GM19468 (cell line): Measurements from ENCODE around the gene KLHL17.
"Not testable (repeated sequence)": the region's sequence is repeated elsewhere in the genome, so short reads cannot be mapped to it uniquely, and the experiment has no call there.

Experiments used
- ATAC-seq: cut with Tn5 transposase; IDR thresholded peaks from one replicate; pipeline ENCODE4 v1.9.1; 2021; ENCODE audit warnings: mild to moderate bottlenecking, moderate library complexity, moderate number of reproducible peaks; ENCODE audit not compliant: unreplicated experiment; ENCODE audit errors: extremely low read depth

KLHL17 gene

GRCh38 chr1:935751-936231 lies 24.6 kb upstream of the KLHL17 start:
- ATAC-seq, result no peak

- no peak for ATAC-seq
Observed at GRCh38 chr1:936348-937264, 23.8 kb upstream of the KLHL17 start.

DNA sequence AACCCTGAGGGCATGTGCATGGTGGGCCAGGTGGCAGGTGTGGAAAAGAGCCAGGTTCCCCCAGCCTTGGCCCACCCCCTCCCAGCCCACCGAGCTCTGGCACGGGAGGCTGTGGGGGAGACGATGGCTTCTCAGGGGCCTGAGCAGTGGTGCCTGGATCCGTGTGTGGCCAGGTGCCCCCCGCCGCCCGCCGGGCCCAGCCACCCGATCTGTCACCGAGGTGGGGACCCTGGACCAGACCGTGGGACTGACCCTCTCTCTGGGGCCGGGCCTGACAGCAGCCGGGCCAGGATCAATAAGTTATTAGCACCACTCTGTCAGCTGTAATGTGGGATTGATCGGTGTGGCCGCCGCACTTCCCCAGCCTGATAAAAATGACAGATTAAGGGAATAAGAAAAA lies 22.9 kb upstream of the KLHL17 start:
- no peak for ATAC-seq

DNA sequence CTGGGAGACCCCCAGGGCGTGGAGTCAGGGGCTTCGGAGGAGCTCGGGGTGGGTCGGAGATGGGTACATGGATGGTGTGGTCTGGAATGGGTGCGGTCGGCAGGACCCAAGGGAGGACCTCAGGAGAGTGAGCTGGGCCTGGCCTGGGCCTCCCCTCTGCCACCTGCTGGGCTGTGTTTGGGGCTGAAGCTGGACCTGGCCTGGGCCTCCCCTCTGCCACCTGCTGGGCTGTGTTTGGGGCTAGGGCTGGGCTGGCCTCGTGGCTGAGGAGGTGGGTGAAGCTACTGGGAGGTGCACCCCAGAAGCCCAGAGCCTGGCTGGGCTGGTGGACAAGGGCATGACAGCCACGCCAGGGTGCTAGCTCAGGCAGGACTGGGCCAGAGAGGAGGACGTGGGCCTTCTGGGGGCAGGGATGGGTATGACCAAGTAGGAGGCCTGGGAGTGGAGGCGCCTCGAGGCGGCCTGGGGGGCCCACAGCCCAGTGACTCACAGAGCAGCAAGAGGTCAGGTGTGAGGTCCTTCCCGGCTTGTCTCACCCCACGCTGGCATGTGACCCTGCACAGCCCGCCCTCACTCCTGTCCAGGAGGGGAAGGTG lies 22.2 kb upstream of the KLHL17 start:
- ATAC-seq, result no peak

- no peak for ATAC-seq
Observed at GRCh38 chr1:938711-939489, 21.5 kb upstream of the KLHL17 start.

DNA sequence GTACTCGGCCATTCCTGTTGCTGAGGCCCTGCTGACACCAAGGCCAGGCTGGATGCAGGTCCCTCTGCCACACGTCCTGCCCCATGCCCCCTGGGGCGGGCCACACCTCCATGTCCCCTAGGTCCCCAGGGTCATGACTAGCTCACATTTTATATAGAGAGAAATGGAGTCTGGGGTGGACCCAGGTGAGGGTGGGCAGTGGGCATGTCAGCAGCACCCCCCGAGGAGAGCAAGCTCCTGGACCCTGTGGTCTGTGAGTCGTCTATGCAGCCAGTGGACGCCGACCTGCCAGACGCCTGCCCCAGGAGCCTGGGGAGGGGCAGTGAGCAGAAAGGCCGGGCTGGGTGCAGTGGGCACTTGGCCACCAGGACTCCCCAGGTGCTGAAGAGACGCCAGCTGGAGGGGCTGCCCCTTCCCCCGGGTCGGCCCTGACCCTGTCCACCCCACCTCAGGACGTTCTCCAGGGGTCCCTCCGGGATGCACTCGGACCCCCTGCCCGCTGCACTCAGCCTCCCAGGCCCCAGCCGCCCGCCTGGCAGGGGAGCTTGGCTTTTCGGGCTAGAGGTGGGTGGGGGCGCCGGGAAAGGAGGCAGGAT lies 20.8 kb upstream of the KLHL17 start:
- ATAC-seq, result no peak

GRCh38 chr1:940107-941014 lies 20.0 kb upstream of the KLHL17 start:
- ATAC-seq, result no peak

DNA sequence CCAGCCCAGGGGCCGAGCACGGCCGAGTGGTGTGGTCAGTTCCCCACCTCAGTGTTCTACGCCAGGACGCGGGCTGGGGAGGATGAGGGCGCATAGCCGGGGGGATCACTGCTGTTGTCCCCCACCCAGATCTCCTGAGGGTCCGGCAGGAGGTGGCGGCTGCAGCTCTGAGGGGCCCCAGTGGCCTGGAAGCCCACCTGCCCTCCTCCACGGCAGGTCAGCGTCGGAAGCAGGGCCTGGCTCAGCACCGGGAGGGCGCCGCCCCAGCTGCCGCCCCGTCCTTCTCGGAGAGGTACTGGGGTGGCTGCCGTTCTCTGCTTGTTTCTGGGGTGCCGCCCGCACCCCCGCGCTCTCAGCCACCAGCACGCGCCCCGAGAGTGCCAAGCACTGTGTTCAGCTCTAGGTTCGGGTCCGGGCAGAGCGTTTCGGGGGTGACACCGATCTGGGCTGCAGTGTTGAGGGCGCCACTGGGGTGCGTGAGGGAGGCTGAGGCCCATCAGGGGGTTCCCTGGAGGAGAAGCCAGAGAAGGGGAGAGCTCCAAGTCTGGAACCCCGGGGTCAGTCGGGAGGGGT lies 19.3 kb upstream of the KLHL17 start:
- no peak for ATAC-seq

- no peak for ATAC-seq
Observed at GRCh38 chr1:941588-942383, 18.6 kb upstream of the KLHL17 start.

- ATAC-seq, result no peak
Observed at GRCh38 chr1:942411-942821, 18.0 kb upstream of the KLHL17 start.

DNA sequence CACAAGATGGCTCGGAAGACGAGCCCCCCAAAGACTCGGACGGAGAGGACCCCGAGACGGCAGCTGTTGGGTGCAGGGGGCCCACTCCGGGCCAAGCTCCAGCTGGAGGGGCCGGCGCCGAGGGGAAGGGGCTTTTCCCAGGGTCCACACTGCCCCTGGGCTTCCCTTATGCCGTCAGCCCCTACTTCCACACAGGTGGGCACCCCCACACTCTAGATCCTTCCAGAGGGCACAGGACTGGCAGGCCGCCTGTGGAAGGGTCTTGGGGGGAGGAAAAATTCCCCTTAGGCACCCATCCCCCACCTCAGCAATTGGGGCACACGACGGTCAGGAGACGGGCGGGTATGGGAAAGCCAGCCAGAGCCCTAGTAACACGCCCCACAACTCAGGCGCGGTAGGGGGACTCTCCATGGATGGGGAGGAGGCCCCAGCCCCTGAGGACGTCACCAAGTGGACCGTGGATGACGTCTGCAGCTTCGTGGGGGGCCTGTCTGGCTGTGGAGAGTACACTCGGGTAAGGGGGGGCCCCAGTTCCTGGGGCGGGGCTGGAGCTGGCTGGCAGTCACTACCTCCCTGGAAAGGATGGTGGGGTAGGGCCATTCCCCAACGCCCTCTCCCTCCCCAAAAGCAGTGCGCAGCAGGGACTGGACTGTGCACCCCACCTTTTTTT lies 17.4 kb upstream of the KLHL17 start:
- no peak for ATAC-seq

- no peak for ATAC-seq
Observed at GRCh38 chr1:943545-944340, 16.6 kb upstream of the KLHL17 start.

- no peak for ATAC-seq
Observed at GRCh38 chr1:944341-945325, 15.8 kb upstream of the KLHL17 start.

DNA sequence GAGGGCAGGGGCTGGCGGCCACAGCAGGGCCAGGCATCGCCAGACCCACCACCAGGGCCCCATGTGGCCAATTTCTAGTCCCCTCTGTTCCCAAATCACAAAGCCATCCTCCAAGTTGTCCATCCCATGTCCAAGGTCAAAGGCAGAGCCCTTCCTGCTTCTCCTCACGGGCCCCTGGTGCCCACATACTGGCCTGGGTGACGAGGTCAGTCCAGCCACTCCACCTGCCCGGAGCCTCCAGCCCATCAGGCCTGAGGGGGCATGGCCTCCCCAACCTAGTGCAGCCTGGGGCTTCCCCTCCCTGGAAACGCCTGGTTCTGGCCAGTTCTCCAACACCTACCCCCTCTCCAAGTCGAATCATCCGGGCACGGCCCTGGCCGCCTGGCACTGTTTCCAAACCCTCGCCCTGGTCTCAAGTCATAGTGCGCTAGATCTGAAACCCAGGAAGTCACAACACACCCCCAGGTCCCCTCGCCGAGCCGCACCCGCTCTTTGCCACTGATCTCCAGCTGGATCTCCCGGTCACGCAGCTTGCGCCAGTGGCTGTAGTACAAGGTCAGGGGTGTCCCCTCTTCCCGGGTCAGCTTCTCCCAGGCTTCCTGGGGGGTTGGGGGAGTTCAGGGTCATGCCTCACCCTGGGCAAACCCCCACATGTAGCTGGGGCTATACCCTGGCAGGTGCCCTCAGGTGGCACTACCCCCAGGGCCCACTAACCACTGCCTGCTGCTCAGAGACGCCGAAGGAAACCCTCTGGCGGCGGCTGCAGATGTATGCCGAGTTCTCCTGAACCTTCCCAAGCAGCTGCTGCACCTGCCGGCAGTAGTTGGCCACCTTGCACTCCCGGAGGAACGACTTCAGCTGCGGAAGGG lies 14.5 kb upstream of the KLHL17 start:
- ATAC-seq, result no peak

DNA sequence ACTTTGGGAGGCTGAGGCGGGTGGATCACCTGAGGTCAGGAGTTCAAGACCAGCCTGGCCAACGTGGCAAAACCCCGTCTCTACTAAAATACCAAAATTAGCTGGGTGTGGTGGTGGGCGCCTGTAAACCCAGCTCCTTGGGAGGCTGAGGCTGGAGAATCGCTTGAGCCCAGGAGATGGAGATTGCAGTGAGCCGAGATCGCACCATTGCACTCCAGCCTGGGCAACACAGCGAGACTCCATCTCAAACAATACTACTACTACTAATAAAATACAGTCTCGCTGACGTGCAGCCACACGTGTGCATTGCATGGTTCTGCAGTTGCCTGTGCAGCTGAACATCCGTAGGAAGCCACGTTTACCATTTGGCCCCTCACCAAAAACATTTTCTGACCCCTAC lies 13.6 kb upstream of the KLHL17 start:
- ATAC-seq, result not testable (repeated sequence)
